GM10266 (cell line): Measurements from ENCODE around the gene PSMA5.

Experiments used
- DNase-seq: peaks from one replicate; pipeline ENCODE4 v3.0.0; 2012; ENCODE audit errors: extremely low spot score
- TF ChIP-seq, protein P1 (sequence below): IDR thresholded peaks from 2 replicates; pipeline ENCODE4 v1.5.1; 2012; ENCODE audit warnings: mild to moderate bottlenecking, low read depth; ENCODE audit not compliant: control insufficient read depth, insufficient read depth; ENCODE audit errors: missing control alignments

The PSMA5 gene

DNA sequence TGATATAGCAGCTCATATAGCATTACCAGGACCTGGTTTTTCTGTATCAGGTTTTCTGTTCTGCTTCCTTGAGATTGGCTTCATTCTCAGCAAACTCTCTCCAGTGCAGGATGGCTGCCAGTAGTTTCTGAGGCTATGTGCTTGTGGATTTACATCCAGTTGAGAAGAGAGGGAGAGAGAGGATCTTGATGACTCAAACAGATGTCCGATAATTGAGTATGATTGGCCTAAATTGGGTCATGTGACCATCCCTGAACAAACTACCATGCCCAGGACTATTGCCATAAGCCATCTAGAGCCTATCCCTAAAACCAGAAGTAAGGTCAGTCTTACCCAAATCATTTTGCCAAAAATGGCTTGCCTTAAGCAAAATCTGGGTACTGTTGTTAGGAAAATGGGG lies 18.1 kb upstream of the PSMA5 start:
- TF ChIP-seq, protein P1, sequence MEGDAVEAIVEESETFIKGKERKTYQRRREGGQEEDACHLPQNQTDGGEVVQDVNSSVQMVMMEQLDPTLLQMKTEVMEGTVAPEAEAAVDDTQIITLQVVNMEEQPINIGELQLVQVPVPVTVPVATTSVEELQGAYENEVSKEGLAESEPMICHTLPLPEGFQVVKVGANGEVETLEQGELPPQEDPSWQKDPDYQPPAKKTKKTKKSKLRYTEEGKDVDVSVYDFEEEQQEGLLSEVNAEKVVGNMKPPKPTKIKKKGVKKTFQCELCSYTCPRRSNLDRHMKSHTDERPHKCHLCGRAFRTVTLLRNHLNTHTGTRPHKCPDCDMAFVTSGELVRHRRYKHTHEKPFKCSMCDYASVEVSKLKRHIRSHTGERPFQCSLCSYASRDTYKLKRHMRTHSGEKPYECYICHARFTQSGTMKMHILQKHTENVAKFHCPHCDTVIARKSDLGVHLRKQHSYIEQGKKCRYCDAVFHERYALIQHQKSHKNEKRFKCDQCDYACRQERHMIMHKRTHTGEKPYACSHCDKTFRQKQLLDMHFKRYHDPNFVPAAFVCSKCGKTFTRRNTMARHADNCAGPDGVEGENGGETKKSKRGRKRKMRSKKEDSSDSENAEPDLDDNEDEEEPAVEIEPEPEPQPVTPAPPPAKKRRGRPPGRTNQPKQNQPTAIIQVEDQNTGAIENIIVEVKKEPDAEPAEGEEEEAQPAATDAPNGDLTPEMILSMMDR, result no peak
- no peak for DNase-seq

DNA sequence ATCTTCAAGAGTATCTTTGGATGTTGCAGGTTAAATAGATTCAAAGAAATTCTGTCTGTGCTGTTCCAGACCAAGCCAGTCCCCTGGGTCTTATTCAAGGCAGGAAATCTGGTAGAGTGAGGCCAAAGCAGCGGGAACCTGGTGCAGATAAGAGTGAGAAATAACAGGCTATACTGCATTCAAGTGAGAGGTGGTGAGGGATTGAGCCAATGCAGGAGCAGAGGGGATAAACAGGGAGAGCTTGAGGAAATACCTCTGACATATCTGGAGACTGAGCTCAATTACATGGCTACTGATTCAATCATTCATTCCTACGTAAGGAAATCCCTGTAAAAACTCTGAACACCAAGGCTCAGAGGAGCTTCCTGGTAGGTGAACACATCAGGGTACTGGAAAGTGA lies 17.2 kb upstream of the PSMA5 start:
- DNase-seq, result no peak
- TF ChIP-seq, protein P1, result no peak

DNA sequence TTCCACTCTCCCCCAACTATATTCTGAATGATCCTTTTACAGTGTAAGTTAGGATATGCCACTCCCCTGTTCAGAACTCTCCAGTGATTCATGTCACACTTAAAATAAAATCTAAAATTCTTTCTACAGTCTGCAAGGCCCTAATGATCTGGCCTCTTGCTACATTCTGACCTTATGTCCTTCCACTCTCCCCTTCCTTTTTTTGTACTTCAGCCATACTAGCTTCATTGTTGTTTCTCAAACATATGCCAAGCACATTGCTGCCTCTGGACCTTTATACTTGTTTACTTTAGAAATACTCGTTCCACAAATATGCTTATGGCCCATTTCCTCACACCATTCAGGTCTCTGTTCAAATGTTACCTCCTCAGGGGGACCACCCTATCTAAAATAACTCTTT lies 14.8 kb upstream of the PSMA5 start:
- DNase-seq, result no peak
- TF ChIP-seq, protein P1, result no peak

DNA sequence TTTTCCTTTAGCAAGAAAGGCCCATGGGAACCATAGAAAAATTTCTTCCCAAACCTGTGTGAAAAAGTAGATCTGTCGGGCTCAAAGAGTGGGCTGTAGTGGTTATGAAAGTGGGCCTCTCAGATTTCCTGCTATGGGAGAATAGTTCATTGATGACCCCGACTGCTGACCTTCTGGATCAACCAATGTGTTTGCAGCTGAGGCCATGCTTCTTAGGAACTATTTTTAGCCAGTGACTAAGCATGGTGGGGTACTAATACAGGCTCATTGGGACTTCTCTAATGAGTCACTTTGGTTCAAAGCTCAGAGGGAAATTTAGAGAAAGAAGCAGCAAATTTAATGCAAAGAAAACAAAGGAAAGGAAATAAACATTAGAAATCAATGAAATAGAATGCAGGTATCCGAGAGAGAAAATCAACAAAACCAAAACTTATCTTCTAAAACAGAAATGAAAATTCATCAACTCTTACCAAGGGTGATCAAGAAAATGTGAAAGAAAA lies 12.6 kb upstream of the PSMA5 start:
- DNase-seq, result peak; percentile 24
- TF ChIP-seq, protein P1, result no peak

DNA sequence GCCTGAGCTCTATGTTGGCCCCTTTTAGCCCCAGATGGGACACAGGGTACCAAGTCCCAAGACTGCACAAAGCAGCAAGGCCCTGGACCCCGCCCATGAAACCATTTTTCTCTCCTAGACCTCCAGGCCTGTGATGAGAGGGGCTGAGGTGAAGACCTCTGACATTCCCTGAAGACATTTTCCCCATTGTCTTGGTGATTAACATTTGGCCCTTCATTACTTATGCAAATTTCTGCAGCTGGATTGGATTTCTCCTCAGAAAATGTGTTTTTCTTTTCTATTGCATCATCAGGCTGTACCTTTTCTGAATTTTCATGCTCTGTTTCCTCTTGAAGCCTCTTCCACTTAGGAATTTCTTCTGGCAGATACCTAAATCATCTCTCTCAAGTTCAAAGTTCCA lies 8.2 kb upstream of the PSMA5 start:
- TF ChIP-seq, protein P1, result no peak
- DNase-seq, result no peak

DNA sequence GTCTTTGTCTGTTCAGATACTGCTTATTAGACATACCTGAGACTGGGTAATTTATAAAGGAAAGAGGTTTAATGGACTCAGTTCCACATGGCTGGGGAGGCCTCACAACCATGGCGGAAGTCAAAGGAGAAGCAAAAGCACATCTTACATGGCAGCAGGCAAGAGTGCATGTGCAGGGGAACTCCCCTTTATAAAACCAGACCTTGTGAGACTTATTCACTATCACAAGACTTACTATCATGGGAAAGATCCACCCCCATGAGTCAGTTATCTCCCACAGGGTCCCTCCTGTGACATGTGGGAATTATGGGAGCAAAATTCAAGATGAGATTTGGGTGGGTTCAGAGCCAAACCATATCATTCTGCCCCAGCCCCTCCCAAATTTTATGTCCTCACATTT lies 7.1 kb upstream of the PSMA5 start:
- TF ChIP-seq, protein P1, result no peak
- DNase-seq, result no peak

DNA sequence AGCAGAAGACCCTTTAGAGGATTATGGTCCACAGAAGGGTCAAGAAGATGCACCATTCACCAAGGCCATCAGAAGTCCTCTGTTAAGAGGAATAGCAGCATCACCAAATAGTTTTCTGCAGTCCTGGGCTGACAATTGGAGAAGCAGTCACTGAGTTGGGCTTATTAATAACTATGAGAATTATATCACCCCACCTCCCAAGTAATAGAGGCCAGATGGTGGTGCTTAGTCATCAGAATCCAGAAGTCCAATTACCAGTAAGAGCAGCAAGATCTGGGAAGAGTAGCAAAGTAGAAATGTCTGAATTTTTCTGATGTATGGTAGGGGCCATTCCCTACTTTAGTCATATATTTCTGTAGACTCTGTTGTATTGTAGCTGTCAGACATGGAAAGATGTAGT lies 6.1 kb upstream of the PSMA5 start:
- no peak for DNase-seq
- TF ChIP-seq, protein P1, result no peak
